GM15510 (cell line): ENCODE results near the gene SNTG2.

Experiments used
- POLR2A ChIP-seq: IDR thresholded peaks from 3 replicates; pipeline ENCODE4 v1.6.1; 2011; ENCODE audit warnings: borderline replicate concordance; ENCODE audit not compliant: insufficient read length; ENCODE audit errors: extremely low read depth

Gene SNTG2

GRCh38 chr2:1341404-1342120 is 390.9 kb downstream of the SNTG2 start:
- no peak for TF ChIP-seq POLR2A

GRCh38 chr2:1348789-1349188 is 398.1 kb downstream of the SNTG2 start:
- no peak for TF ChIP-seq POLR2A

GRCh38 chr2:1350111-1350510 is 399.5 kb downstream of the SNTG2 start:
- no peak for TF ChIP-seq POLR2A

- TF ChIP-seq POLR2A = no peak
Observed at GRCh38 chr2:1353124-1353523, 402.5 kb downstream of the SNTG2 start.

GRCh38 chr2:1353543-1353942 is 402.9 kb downstream of the SNTG2 start:
- TF ChIP-seq POLR2A = no peak

- no peak for TF ChIP-seq POLR2A
Observed at GRCh38 chr2:1360144-1360543, 409.5 kb downstream of the SNTG2 start.

DNA sequence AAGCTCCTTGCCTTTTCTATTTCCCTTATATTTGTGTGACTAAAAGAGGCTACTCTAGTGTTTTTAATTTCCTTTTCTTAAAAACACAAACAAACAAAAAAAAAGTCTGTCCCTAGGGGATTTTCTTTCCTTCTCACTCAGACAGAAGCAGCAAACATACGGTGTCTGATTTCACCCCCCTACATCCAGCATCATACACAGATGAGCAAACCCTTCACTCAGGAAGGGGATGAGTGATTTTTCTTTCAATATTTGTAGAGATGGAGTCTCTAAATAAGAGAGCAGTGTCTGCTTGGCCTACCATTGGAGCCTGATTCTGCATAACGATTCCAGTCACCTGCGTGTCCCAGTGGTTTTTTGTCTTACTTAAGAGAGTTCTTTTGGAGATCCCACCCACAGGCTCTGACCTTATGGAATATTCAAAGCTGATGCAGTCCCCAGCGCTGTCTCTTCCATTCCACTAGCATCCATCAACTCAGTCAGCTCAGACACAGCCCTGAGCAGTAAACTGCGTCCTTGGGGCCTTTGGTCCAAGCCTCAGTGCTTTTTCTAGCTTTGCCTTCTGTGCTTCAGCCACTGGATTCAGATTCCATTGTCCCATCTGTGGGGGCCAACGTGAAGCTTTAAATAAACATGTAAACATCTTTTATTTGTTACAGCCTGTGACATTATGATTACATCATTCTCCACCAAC is 410.1 kb downstream of the SNTG2 start:
- no peak for TF ChIP-seq POLR2A

DNA sequence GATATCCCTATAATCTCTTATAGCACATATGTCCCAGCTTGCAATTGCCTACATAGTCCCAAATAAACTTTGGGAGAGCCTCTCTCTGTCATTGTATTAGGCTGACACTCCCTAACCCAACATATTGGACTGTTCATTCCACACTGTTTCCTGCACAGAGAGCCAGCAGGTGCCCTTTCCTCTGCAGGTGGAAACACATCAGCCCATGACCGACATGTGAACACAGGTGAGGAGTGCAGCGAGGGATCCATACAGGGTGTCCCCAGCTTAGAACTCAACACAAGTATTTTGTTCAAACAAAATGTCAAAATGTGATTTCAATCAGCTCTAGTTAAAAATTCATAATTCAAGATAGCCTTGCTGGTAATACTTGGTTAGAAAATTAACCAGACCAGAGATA is 412.7 kb downstream of the SNTG2 start:
- TF ChIP-seq POLR2A = no peak

- TF ChIP-seq POLR2A = no peak
Observed at GRCh38 chr2:1366546-1367134, 416.0 kb downstream of the SNTG2 start.

DNA sequence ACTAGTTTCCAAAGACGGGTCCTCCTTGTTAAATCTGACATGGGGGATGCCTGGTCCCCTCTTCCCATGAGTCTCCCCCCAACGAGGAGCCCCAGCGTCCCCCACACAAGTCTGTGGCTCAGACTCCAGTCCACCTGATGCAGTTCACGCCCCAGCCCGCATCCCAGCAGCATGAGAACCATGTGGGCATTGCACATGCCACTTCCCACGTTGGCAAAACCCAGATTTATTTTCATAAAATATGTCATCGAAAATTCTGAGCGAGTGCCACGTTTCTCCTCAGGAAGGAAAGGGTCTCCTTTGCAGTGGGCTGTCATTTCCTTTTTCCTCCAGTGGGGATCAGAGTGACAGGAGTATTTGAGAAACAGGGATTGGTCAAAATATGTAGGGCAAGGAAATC is 417.0 kb downstream of the SNTG2 start:
- TF ChIP-seq POLR2A = no peak

- TF ChIP-seq POLR2A = no peak
Observed at GRCh38 chr2:1369905-1370304, 419.3 kb downstream of the SNTG2 start.

DNA sequence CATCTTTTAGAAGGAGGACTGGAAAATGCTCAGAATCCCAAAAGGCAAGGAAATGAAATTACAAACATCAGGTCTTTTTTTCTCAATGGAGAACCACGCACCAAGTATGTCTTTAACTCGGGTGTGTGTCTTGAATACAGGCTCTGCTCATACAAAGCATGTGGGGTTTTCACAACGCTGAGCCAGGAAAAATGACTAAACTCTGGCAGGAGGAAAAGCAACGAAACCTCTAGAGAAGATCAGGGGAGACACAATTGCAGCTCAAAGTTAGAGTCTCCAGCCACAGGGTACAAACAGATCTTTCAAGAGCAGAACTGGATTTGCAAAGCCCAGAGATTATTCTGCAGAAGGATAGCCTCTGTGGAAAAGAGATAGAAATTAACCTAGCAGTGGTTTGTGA is 419.8 kb downstream of the SNTG2 start:
- no peak for TF ChIP-seq POLR2A

DNA sequence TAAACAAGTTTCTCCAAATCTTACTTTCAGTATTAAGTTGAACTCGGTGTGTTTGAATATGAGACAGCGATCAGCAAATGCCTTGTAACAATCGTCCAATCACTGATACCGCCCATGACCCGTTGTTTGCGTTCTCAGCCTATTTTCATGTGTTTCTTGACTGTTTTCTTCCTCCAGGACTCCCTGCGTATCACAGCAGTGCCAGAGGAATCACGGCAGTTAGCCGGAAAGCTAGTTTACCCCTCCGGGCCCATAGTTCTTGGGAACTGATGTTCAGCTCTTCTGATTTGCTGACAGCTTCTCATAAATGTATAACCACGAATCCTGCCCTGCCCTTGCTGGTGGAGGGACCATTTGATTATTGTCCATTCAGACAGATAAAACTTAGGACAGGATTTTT is 420.4 kb downstream of the SNTG2 start:
- no peak for TF ChIP-seq POLR2A

DNA sequence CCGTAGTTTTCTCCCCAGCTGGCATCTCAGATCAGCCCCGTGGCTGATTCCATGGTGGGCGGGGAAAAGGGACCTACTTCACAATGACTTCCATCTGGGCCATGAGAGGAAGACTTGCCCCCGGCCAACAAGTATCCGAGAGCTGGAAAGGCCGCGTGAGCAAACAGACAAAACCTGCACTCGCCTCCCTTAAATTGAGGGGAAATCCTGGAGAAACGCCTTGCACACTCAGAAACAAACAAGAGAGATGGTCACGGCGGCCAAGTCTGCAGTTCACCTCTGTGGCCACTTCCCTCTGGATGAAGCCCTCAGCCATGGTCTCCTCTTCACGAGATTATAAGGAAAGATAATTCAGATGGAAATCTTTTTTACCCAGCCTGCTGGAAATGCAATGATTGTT is 423.2 kb downstream of the SNTG2 start:
- no peak for TF ChIP-seq POLR2A

- TF ChIP-seq POLR2A = no peak
Observed at GRCh38 chr2:1374287-1374686, 423.6 kb downstream of the SNTG2 start.

DNA sequence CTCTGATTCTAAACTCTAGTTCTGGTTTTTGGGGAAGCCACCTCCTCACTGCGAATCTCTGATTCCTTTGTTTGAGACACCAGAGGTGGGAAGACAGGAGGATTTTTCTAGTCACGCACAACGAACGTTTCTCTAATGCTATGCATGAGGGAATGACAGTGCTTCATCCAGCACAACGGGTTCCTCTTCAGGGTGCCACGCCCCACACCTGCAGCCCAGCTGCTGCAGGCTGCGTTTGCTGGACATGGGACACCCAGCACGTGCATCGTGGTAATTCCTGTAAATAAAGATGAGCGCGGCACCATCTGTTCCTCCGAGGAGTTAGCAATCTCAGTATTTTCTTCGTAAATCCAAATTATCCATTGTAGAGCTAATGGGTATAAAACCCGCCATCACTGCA is 425.1 kb downstream of the SNTG2 start:
- TF ChIP-seq POLR2A = no peak
